Lung (tissue), 12 donors: ENCODE results near the gene TMEM125. TPM values are rescaled to one million over a fixed set of nuclear protein-coding genes. Genes with fewer than 3 reads are reported as not detected.

Source experiments
- ATAC-seq: fragments of 200-7000 bp; cut with Tn5 transposase; one replicate; pipeline ENCODE4 v1.9.1; 2020; ENCODE audit warnings: moderate number of reproducible peaks; ENCODE audit not compliant: insufficient read depth, low FRiP score
- DNase-seq, 3 donors: peaks; one replicate each; pipeline ENCODE4 v3.0.0-alpha.2; 2013 to 2017
- H3K27ac ChIP-seq, 2 donors: one replicate each; pipeline ENCODE4 v1.5.1; 2013; ENCODE audit warnings: mild to moderate bottlenecking in 2 of 2, moderate library complexity in 2 of 2, control low read depth in 1 of 2, inconsistent platforms in 1 of 2, low read depth in 1 of 2, low read length in 1 of 2
- H3K27me3 ChIP-seq, 3 donors: one replicate each; pipeline ENCODE4 v1.5.1; 2013; ENCODE audit warnings: low read length in 2 of 3; ENCODE audit not compliant: control insufficient read depth in 3 of 3, insufficient read depth in 3 of 3
- H3K36me3 ChIP-seq, 4 donors: one replicate each; pipeline ENCODE4 v1.5.1; 2013; ENCODE audit warnings: low read length in 4 of 4, mild to moderate bottlenecking in 1 of 4, moderate library complexity in 1 of 4; ENCODE audit not compliant: control insufficient read depth in 4 of 4, insufficient read depth in 4 of 4
- H3K4me1 ChIP-seq, 5 donors: one replicate each; pipeline ENCODE4 v1.5.1; 2013; ENCODE audit warnings: low read length in 5 of 5, mild to moderate bottlenecking in 2 of 5, moderate library complexity in 1 of 5; ENCODE audit not compliant: control insufficient read depth in 5 of 5, insufficient read depth in 5 of 5
- H3K4me3 ChIP-seq: one replicate; pipeline ENCODE4 v1.5.1; 2013; ENCODE audit warnings: mild to moderate bottlenecking, control low read depth, moderate library complexity
- H3K9ac ChIP-seq, 2 donors: one replicate each; pipeline ENCODE4 v1.5.1; 2013; ENCODE audit warnings: low read length in 2 of 2, control low read depth in 1 of 2; ENCODE audit not compliant: insufficient read depth in 1 of 2
- H3K9me3 ChIP-seq, 4 donors: one replicate each; pipeline ENCODE4 v1.5.1; 2013; ENCODE audit warnings: low read length in 3 of 4, mild to moderate bottlenecking in 1 of 4, moderate library complexity in 1 of 4; ENCODE audit not compliant: control insufficient read depth in 4 of 4, insufficient read depth in 3 of 4
- WGBS, 2 donors: extraction: QIAGEN DNeasy Blood & Tissue Kit; methylation state at CpG; one replicate each; pipeline ENCODE4 v1.1.7; 2013; 5-methylcytosine and 5-hydroxymethylcytosine counted together
- polyA plus RNA-seq, 2 donors: library from polyadenylated mRNA; stranded (reverse); fragments of 200-250 nt; gene quantifications; one replicate each; pipeline ENCODE4 v1.2.1, GENCODE V29; 2013
- total RNA-seq, 2 donors: library from RNA; depleted of rRNA in 1 of 2; stranded (reverse); fragments of >200 nt in 1 of 2; gene quantifications; one replicate each; pipeline ENCODE4 v1.2.1, GENCODE V29; 2014 to 2021
- TF ChIP-seq, protein P1 (sequence below): IDR thresholded peaks from 2 replicates; pipeline ENCODE4 v1.5.1; 2012; ENCODE audit warnings: mild to moderate bottlenecking; ENCODE audit errors: control extremely low read depth, extremely low read depth
- donor health status: control.
- donor health status: control.
- donor health status: Bipolar disorder and iron deficiency.
- donor health status: healthy.
- donor health status: DM: yes; HTN: yes; CAD: no.

The TMEM125 gene
- total and polyA plus RNA-seq, 4 donors: 41.0 to 228 (median 114) TPM

DNA sequence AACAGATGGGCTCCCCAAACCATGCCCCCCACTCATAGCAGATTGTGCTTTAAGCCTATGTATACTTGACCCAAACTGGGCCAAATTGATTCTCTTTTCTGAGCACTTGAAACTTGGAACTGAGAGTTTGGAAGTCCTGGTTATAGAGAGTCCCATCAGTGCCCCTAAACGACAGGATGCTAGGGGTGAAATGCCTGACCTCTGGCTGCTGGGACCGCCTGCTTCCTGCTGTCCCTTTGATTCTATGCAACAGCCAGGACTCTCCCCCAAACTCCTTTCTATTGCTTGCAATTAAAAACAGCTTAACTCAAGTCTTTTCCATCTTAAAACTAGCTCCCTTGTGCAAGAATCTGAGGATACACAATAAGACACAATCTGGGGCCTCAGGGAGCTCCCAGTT lies 10.9 kb downstream of the TMEM125 start:
- Histone ChIP-seq H3K9ac (no peak overlapping the region), H3K27me3 (no peaks in the 10 kb centered on the region), H3K4me3 (no peak overlapping the region), H3K36me3 (no peaks in the 10 kb centered on the region), H3K4me1 (peaks cover 0 to 15% (median 6%) of the 10 kb centered on the region in 5 donors), H3K27ac (no peak overlapping the region), H3K9me3 (no peaks in the 10 kb centered on the region)
- no peak for ATAC-seq
- TF ChIP-seq, protein P1, sequence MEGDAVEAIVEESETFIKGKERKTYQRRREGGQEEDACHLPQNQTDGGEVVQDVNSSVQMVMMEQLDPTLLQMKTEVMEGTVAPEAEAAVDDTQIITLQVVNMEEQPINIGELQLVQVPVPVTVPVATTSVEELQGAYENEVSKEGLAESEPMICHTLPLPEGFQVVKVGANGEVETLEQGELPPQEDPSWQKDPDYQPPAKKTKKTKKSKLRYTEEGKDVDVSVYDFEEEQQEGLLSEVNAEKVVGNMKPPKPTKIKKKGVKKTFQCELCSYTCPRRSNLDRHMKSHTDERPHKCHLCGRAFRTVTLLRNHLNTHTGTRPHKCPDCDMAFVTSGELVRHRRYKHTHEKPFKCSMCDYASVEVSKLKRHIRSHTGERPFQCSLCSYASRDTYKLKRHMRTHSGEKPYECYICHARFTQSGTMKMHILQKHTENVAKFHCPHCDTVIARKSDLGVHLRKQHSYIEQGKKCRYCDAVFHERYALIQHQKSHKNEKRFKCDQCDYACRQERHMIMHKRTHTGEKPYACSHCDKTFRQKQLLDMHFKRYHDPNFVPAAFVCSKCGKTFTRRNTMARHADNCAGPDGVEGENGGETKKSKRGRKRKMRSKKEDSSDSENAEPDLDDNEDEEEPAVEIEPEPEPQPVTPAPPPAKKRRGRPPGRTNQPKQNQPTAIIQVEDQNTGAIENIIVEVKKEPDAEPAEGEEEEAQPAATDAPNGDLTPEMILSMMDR: no peak
- peak; percentile 73 to 82 (median 76) for DNase-seq
- 58 to 70% methylated on average over 2 of the region's 2 CpGs for WGBS, 2 donors

DNA sequence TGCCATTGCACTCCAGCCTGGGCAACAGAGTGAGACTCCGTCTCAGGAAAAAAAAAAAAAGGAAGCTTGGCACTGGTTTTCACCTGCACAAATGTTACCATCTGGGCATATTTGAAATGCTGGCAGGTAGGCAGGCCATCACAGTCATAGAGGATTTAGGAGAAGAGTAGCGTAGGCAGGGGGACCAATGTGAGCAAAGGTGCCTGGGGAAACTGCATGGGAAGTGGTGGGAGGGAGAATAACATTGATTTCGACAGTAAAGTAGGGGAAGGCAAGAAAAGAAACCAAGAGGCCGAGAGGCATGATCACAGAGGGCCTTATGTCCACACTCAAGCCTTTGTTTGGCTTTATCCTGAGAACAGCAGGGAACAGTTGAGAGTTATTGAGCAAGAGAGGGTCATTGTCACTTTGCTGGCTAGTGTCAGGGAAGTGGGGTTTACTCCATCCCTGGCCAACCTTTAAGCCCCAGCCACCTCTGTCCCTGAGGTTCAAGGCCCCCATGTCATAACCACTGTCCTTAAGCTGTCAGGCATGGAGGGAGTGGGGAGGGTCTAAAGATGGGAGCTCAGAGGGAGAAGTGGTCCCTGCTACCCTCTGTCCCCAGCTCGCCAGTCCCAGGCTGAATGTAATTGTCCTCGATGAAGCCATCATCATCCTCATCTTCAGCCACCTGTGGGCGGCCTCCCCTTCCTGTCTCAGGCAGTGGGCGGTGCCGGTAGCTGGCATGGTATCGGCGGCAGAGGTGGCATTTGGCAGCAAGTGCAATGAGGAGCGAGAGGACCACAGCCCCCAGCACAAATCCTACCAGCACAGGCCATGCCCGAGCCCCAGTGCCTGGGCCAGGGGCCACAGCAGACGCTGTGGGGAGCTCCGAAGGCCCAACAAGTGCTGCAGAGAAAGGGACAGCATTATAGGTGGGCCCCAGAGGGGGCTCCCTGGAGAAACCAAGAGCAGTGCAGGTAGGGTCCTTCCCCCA lies 12.7 kb downstream of the TMEM125 start:
- ATAC-seq (no peak), DNase-seq (no peak)
- Histone ChIP-seq H3K27me3 (no peaks in the 10 kb centered on the region), H3K27ac (peak overlapping the region in 1 of 2 donors; percentile 78), H3K36me3 (no peaks in the 10 kb centered on the region), H3K4me3 (no peak overlapping the region), H3K9me3 (no peaks in the 10 kb centered on the region), H3K4me1 (peaks cover 0 to 6% (median 0%) of the 10 kb centered on the region in 5 donors), H3K9ac (no peak overlapping the region)
- TF ChIP-seq, protein P1: no peak
- 79 to 89% methylated on average over 15 of the region's 15 CpGs for WGBS, 2 donors

DNA sequence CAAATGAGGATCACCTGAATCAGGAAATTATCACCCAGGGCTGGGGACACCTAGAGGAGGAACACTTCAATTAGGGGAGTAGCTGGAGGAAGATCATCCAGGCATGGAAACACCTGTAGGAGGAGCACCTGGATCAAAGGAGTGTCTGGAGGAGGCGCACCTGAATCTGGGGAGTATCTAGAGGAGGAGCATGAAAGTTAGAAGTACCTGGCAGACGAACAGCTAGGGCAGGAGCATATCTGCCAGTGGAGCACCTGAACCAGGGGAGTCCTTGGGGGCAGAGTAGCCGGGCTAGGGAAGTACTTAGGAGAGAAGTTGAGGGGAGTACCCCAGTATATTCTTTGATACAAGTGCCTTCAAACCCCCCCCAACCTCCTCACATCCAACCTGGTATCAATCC lies 14.3 kb downstream of the TMEM125 start:
- H3K36me3 ChIP-seq: no peaks in the 10 kb centered on the region
- peak overlapping the region in 1 of 2 donors; percentile 33 for H3K27ac ChIP-seq
- no peak overlapping the region for H3K4me3 ChIP-seq
- no peak for DNase-seq
- peaks cover 0 to 6% (median 0%) of the 10 kb centered on the region in 5 donors for H3K4me1 ChIP-seq
- no peaks in the 10 kb centered on the region for H3K27me3 ChIP-seq
- no peak for ATAC-seq
- TF ChIP-seq, protein P1: no peak
- H3K9ac ChIP-seq: no peak overlapping the region
- 64 to 83% methylated on average over 3 of the region's 3 CpGs for WGBS, 2 donors
- H3K9me3 ChIP-seq: no peaks in the 10 kb centered on the region
